Keratinocyte (primary cell): ENCODE data around the gene IFIT2. TPM values are rescaled to one million over a fixed set of nuclear protein-coding genes. Genes with fewer than 3 reads are reported as not detected.

Source experiments
- DNase-seq: peaks from one replicate; pipeline ENCODE4 v3.0.0-alpha.2; 2011; ENCODE audit warnings: low read depth, missing footprints, low spot score
- FAIRE-seq: peaks from 2 replicates; lab custom pipeline; 2011; peaks lifted over from hg19 to GRCh38; lab: Jason Lieb, UNC
- H2AFZ ChIP-seq: 2 replicates; pipeline ENCODE4 v1.6.0; 2012; ENCODE audit warnings: low read length, control low read depth, inconsistent platforms; ENCODE audit not compliant: control insufficient read depth
- H3K27ac ChIP-seq: 2 replicates; pipeline ENCODE4 v1.5.1; 2011; ENCODE audit warnings: low read length; ENCODE audit not compliant: control insufficient read depth, insufficient read depth
- H3K27me3 ChIP-seq: 3 replicates; pipeline ENCODE4 v1.6.0; 2011; ENCODE audit warnings: low read length; ENCODE audit not compliant: control insufficient read depth, insufficient read depth; ENCODE audit errors: extremely low read depth
- H3K36me3 ChIP-seq, 2 experiments: 2 replicates in 1 of 2; 3 replicates in 1 of 2; pipeline ENCODE4 v1.5.1; 2011; ENCODE audit warnings: low read length in 2 of 2, mild to moderate bottlenecking in 1 of 2; ENCODE audit not compliant: control insufficient read depth in 2 of 2, insufficient read depth in 2 of 2; ENCODE audit errors: extremely low read depth in 1 of 2
- H3K4me1 ChIP-seq: 3 replicates; pipeline ENCODE4 v1.5.1; 2011; ENCODE audit warnings: low read length; ENCODE audit not compliant: control insufficient read depth, insufficient read depth; ENCODE audit errors: extremely low read depth
- H3K4me2 ChIP-seq: 3 replicates; pipeline ENCODE4 v1.6.0; 2011; ENCODE audit warnings: low read depth, low read length; ENCODE audit not compliant: control insufficient read depth, insufficient read depth; ENCODE audit errors: extremely low read depth
- H3K4me3 ChIP-seq, 3 experiments: fragments of 200-600 bp in 1 of 3; sonication (generic) in 1 of 3; 2 replicates in 2 of 3; 3 replicates in 1 of 3; pipeline ENCODE4 v1.5.1; 2011 to 2016; ENCODE audit warnings: low read length in 3 of 3, mild to moderate bottlenecking in 3 of 3, control low read depth in 2 of 3, inconsistent platforms in 1 of 3, low read depth in 1 of 3, mixed read lengths in 1 of 3, mixed run types in 1 of 3, moderate library complexity in 1 of 3; ENCODE audit not compliant: control insufficient read depth in 2 of 3, insufficient read depth in 2 of 3; ENCODE audit errors: extremely low read depth in 1 of 3
- H3K79me2 ChIP-seq: 2 replicates; pipeline ENCODE4 v1.6.0; 2012; ENCODE audit warnings: low read length; ENCODE audit not compliant: control insufficient read depth, insufficient read depth
- H3K9ac ChIP-seq: 3 replicates; pipeline ENCODE4 v1.6.0; 2011; ENCODE audit warnings: low read length; ENCODE audit not compliant: control insufficient read depth, insufficient read depth; ENCODE audit errors: extremely low read depth
- H3K9me1 ChIP-seq: 3 replicates; pipeline ENCODE4 v1.6.0; 2011; ENCODE audit warnings: low read length; ENCODE audit not compliant: control insufficient read depth, insufficient read depth; ENCODE audit errors: extremely low read depth
- H3K9me3 ChIP-seq: 2 replicates; pipeline ENCODE4 v1.5.1; 2012; ENCODE audit warnings: low read depth, low read length; ENCODE audit not compliant: control insufficient read depth
- H4K20me1 ChIP-seq: 3 replicates; pipeline ENCODE4 v1.6.0; 2011; ENCODE audit warnings: low read length; ENCODE audit not compliant: control insufficient read depth, insufficient read depth; ENCODE audit errors: extremely low read depth
- EZH2 ChIP-seq: IDR thresholded peaks from one replicate; pipeline ENCODE4 v1.6.1; 2012; ENCODE audit warnings: inconsistent platforms, mild to moderate bottlenecking, low read length, moderate library complexity
- dilution Hi-C: fragments of 300-500 bp; cut with MboI; formaldehyde crosslinking; loops from one replicate; pipeline ENCODE4 v1.7.0; 2020; ENCODE audit warnings: low sequenced_read_pairs; ENCODE audit not compliant: extremely low pct_ligation_motif_present
- polyA plus RNA-seq, 5 experiments: library from polyadenylated mRNA; depleted of rRNA in 3 of 5; stranded (reverse) in 3 of 5; stranded (forward) in 1 of 5; unstranded in 1 of 5; fragments of >200 nt; gene quantifications; 1 replicate in 1 of 5; 2 replicates in 3 of 5; 3 replicates in 1 of 5; pipeline versions ENCODE4 v1.2.1 to v1.2.3, GENCODE V29; 2011 to 2012; ENCODE audit warnings: missing spikeins in 2 of 5, low read depth in 1 of 5, low replicate concordance in 1 of 5
- TF ChIP-seq, protein P1 (sequence below), 3 experiments: IDR thresholded peaks in 1 of 3; conservative IDR thresholded peaks in 1 of 3; optimal IDR thresholded peaks in 1 of 3; 2 replicates in 2 of 3; 3 replicates in 1 of 3; pipeline versions ENCODE3 to v1.5.1; 2011; ENCODE audit warnings: low read length in 3 of 3, mild to moderate bottlenecking in 3 of 3, moderate library complexity in 2 of 3, control low read depth in 1 of 3, inconsistent platforms in 1 of 3; ENCODE audit not compliant: insufficient read depth in 2 of 3; ENCODE audit errors: extremely low read depth in 1 of 3

IFIT2 gene
- polyA plus RNA-seq, 1 donor (not counting 4 experiments of a cell fraction or from before 2014, with no cell fraction given): 3.9 TPM

DNA sequence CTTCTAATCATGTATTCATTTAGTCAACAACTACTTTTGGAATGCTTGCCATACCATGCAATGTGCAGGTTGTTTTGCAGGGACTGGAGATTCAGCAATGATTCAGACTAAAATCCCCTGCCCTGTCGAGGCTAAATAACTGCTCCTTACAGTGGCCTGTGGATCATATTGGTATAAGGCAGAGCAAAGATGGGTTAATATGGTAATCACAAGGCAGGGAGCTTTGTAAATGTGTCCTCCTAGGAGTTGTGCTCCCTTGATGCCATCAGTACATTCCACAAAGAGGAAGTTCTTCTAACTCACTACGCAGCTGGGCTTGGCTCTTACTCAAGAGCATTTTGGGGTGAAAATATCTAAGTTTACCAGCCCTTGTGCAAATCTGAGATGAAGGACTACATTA lies 614 bp upstream of the IFIT2 start:
- peak; percentile 60 for FAIRE-seq
- no peaks in the 10 kb centered on the region for H3K27me3 ChIP-seq
- peak overlapping the region; percentile 69 for H3K9ac ChIP-seq
- H3K4me1 ChIP-seq: peaks cover 18% of the 10 kb centered on the region
- H3K79me2 ChIP-seq: no peaks in the 10 kb centered on the region
- H3K27ac ChIP-seq: peak overlapping the region; percentile 72
- no peaks in the 10 kb centered on the region for H3K9me1 ChIP-seq
- H2AFZ ChIP-seq: peak overlapping the region; percentile 94
- H3K9me3 ChIP-seq: no peaks in the 10 kb centered on the region
- peak overlapping the region in 2 of 3 experiments; percentile 72 to 75 for H3K4me3 ChIP-seq
- H4K20me1 ChIP-seq: no peaks in the 10 kb centered on the region
- peak overlapping the region; percentile 89 for H3K4me2 ChIP-seq
- TF ChIP-seq EZH2: no peak
- TF ChIP-seq, protein P1, sequence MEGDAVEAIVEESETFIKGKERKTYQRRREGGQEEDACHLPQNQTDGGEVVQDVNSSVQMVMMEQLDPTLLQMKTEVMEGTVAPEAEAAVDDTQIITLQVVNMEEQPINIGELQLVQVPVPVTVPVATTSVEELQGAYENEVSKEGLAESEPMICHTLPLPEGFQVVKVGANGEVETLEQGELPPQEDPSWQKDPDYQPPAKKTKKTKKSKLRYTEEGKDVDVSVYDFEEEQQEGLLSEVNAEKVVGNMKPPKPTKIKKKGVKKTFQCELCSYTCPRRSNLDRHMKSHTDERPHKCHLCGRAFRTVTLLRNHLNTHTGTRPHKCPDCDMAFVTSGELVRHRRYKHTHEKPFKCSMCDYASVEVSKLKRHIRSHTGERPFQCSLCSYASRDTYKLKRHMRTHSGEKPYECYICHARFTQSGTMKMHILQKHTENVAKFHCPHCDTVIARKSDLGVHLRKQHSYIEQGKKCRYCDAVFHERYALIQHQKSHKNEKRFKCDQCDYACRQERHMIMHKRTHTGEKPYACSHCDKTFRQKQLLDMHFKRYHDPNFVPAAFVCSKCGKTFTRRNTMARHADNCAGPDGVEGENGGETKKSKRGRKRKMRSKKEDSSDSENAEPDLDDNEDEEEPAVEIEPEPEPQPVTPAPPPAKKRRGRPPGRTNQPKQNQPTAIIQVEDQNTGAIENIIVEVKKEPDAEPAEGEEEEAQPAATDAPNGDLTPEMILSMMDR (optimal IDR thresholded peaks at IDR 0.05 in 1 of 3, IDR thresholded peaks at IDR 0.05 in 1 of 3, conservative IDR thresholded peaks at IDR 0.05 in 1 of 3; ENCODE audit: extremely low read depth in 1 of 3, insufficient read depth in 2 of 3, low read length in 3 of 3): no peak
- DNase-seq: no peak
- dilution Hi-C loops: no loop called here
- H3K36me3 ChIP-seq: no peaks in the 10 kb centered on the region

DNA sequence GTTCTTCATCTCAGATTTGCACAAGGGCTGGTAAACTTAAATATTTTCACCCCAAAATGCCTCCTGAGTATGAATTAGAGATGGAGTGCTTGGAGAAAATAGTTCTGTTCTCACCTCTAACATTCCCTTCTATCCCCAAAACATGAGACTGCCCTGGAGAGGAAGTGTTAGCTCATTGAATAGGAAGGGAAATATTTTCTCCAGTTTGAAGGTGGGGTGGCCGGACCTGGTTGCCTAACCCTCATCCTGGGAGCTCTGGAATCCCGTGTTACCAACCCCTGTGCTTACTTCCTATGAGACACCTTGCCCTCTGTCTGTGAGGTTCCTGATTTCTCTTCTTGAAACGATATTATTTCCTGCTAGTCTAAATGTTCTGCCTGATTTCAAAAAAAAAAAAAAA lies 779 bp downstream of the IFIT2 start:
- H3K79me2 ChIP-seq: no peaks in the 10 kb centered on the region
- H2AFZ ChIP-seq: peak overlapping the region; percentile 94
- peaks cover 0 to 3% of the 10 kb centered on the region in 2 experiments for H3K36me3 ChIP-seq
- peak overlapping the region; percentile 72 for H3K27ac ChIP-seq
- peaks cover 18% of the 10 kb centered on the region for H3K4me1 ChIP-seq
- peak overlapping the region; percentile 69 for H3K9ac ChIP-seq
- dilution Hi-C loops: no loop called here
- H3K9me1 ChIP-seq: no peaks in the 10 kb centered on the region
- H4K20me1 ChIP-seq: no peaks in the 10 kb centered on the region
- peak; percentile 20 for FAIRE-seq
- H3K4me2 ChIP-seq: peak overlapping the region; percentile 89
- TF ChIP-seq, protein P1 (optimal IDR thresholded peaks at IDR 0.05 in 1 of 3, IDR thresholded peaks at IDR 0.05 in 1 of 3, conservative IDR thresholded peaks at IDR 0.05 in 1 of 3; ENCODE audit: extremely low read depth in 1 of 3, insufficient read depth in 2 of 3, low read length in 3 of 3): no peak
- no peak for TF ChIP-seq EZH2
- H3K9me3 ChIP-seq: no peaks in the 10 kb centered on the region
- DNase-seq: no peak
- H3K27me3 ChIP-seq: no peaks in the 10 kb centered on the region
- H3K4me3 ChIP-seq: peak overlapping the region in 1 of 3 experiments; percentile 72
